NB4 (cell line): ENCODE results near the gene SYVN1.
"Not testable (repeated sequence)": the region's sequence is repeated elsewhere in the genome, so short reads cannot be mapped to it uniquely, and the experiment has no call there.

Source experiments
- DNase-seq: peaks from one replicate; pipeline ENCODE4 v3.0.0; 2010; ENCODE audit warnings: low read depth
- H3K4me3 ChIP-seq: one replicate; pipeline ENCODE4 v1.5.1; 2011; ENCODE audit warnings: mild to moderate bottlenecking, low read depth, low read length, moderate library complexity
- MYC ChIP-seq: IDR thresholded peaks from 2 replicates; pipeline ENCODE4 v1.6.1; 2011; ENCODE audit warnings: low read depth, low read length
- POLR2A ChIP-seq: IDR thresholded peaks from 2 replicates; pipeline ENCODE4 v1.6.1; 2011; ENCODE audit warnings: mild to moderate bottlenecking; ENCODE audit not compliant: insufficient read length; ENCODE audit errors: extremely low read depth
- TF ChIP-seq, protein P1 (sequence below): IDR thresholded peaks from one replicate; pipeline ENCODE4 v1.5.1; 2012; ENCODE audit warnings: low read depth, low read length
- TF ChIP-seq, protein P2 (sequence below): IDR thresholded peaks from 2 replicates; pipeline ENCODE4 v1.6.1; 2011; ENCODE audit warnings: low read depth, low read length

The SYVN1 gene

DNA sequence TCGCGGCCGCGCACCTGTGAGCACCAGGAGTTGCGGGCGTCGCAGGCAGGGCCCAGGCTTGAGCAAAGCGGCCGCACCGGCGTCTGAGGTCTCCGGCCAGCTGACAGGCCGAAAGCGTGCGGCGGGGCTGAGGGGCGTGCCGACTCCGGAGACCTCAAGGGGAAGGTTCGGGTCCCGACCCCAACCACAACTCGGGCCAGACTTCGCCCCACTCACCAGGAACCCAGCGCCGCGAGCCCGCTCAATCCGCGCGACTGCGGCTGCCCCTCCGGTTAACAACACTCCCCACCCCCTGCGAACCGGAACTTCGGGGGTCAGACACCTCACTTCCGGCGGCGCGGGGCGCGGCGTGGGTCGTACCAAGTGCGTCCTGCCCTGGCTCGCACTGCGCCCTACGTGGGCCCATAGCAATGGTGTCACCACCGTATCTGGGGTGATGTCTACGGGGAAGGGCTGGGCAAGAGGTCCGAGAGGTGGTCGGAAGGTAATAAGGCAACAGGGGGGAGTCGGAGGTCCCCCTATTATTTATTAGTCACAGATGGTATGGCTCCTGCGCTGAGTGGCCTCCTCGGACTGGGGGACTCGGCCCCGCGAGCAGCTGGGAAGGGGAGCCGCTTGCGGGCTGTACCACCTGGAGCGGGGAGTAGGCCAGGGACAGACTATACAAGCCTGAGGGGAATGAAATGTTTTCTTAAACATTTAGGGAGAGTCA lies at the start of gene SYVN1:
SYVN1 (minus strand) TSS at position 280 of the 712 bp plus-strand sequence. CDS start 918 bp downstream, outside the sequence.
- TF ChIP-seq, protein P1, sequence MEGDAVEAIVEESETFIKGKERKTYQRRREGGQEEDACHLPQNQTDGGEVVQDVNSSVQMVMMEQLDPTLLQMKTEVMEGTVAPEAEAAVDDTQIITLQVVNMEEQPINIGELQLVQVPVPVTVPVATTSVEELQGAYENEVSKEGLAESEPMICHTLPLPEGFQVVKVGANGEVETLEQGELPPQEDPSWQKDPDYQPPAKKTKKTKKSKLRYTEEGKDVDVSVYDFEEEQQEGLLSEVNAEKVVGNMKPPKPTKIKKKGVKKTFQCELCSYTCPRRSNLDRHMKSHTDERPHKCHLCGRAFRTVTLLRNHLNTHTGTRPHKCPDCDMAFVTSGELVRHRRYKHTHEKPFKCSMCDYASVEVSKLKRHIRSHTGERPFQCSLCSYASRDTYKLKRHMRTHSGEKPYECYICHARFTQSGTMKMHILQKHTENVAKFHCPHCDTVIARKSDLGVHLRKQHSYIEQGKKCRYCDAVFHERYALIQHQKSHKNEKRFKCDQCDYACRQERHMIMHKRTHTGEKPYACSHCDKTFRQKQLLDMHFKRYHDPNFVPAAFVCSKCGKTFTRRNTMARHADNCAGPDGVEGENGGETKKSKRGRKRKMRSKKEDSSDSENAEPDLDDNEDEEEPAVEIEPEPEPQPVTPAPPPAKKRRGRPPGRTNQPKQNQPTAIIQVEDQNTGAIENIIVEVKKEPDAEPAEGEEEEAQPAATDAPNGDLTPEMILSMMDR, result no peak
- peak; percentile 86 for TF ChIP-seq POLR2A
- TF ChIP-seq MYC, result peak; percentile 79
- TF ChIP-seq, protein P2, sequence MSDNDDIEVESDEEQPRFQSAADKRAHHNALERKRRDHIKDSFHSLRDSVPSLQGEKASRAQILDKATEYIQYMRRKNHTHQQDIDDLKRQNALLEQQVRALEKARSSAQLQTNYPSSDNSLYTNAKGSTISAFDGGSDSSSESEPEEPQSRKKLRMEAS, result peak; percentile 59
- DNase-seq, result peak; percentile 92
- peak within 1 kb of the TSS; percentile 86 for H3K4me3 ChIP-seq

DNA sequence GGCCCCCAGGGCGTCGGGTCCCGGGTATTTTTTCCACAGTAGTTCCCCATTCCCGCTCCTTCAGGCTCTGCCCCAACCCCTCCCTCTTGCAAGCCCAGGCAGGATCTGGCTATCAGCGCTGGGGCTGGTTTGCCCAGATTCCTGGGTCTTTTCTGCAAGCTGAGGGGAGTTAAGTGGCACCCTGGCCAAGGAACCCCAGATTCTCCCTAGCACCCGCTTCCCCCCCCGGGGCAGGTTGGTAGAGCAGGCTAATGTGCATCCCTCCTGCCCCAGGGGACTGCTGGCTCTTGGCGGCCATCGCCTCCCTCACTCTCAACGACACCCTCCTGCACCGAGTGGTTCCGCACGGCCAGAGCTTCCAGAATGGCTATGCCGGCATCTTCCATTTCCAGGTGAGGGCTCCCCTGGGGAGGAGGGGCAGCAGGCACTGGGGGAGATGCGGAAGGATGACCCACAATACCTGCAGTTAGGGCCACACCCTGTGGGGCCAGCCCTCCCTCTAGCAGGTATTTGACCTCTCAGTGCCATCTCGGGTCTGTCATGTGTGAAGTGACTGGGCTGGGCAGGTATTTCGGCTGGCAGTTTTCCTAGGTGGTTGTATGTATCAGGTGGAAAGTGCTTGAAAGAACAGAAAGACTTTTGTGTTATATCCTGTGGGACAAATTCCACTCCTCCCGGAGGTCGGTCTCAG lies 49.0 kb upstream of the SYVN1 start:
- no peak for DNase-seq
- peak overlapping the region; percentile 88 for H3K4me3 ChIP-seq
- TF ChIP-seq, protein P1, result no peak
- TF ChIP-seq POLR2A, result no peak

DNA sequence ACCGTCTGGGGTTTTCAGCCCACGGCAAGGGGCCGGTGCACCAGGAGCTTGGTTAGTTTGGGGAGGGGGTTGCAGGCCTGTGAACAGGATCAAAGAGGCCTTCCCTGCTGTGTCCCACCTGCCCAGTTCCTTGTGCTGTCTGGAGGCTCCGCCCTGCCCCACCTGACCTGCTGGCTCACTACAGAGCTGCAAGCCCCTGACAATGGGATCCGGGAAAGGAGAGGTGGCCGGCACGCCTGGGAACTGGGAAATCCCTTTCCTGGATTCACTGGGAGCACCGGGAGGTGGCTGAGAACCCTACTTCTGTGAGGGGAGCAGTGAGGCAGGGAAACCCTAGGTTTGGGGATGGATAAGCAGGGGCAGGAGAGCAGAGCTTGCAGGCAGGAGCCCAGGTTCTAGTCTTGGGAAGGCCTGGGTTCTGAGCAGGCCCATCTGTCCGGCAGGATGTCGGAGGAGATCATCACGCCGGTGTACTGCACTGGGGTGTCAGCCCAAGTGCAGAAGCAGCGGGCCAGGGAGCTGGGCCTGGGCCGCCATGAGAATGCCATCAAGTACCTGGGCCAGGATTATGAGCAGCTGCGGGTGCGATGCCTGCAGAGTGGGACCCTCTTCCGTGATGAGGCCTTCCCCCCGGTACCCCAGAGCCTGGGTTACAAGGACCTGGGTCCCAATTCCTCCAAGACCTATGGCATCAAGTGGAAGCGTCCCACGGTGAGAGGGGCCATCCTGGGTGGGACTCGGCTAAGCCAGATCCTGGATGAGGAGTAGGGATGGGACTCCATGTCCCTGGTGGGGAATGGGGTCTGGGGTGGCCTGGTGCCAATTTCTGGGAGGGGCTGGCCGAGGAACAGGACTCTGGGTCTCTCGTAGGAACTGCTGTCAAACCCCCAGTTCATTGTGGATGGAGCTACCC lies 48.2 kb upstream of the SYVN1 start:
- TF ChIP-seq, protein P2, result no peak
- TF ChIP-seq, protein P1, result no peak
- TF ChIP-seq MYC, result no peak
- no peak for TF ChIP-seq POLR2A
- no peak for DNase-seq
- peak overlapping the region; percentile 88 for H3K4me3 ChIP-seq

DNA sequence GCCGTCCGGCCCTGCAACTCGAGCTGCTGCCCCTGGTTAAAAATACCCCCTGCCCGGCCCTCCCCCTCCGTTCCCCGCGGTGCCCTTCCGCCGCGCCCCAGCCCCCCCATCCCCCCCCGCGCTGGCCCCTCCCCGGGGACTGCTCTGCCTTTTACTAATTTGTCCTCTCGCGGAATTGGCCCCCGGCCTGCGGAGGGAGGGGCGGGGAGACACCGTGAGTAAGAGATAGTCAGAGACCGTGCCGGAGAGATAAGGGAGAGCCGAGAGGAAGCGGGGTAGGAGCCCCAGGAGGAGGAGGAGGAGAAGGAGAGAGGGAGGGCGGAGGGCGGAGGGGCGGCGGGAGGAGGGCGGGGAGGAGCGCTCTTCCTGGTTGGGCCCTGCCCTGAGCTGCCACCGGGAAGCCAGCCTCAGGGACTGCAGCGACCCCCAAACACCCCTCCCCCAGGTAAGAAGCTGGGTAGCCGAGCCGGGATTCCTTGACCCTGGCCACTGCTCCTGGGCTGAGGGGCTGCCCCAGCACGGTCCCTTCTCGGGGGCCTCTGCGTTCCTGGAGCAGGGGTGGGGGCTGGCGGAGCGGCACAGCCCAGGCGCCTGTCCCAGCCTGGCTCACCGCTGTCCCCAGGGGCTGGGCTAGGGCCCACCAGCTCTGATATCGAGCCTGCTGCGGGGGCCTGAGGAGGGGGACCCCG lies 47.4 kb upstream of the SYVN1 start, which contains the start of gene CAPN1:
CAPN1 (plus strand) TSS at position 360 of the 689 bp plus-strand sequence. CDS start 774 bp downstream, outside the sequence.
- H3K4me3 ChIP-seq, result peak within 1 kb of the TSS; percentile 88
- TF ChIP-seq, protein P1, result no peak
- TF ChIP-seq, protein P2, result no peak
- TF ChIP-seq POLR2A (no peak), MYC (no peak; the same call in 1 of the 2 replicates)
- peak; percentile 97 for DNase-seq

DNA sequence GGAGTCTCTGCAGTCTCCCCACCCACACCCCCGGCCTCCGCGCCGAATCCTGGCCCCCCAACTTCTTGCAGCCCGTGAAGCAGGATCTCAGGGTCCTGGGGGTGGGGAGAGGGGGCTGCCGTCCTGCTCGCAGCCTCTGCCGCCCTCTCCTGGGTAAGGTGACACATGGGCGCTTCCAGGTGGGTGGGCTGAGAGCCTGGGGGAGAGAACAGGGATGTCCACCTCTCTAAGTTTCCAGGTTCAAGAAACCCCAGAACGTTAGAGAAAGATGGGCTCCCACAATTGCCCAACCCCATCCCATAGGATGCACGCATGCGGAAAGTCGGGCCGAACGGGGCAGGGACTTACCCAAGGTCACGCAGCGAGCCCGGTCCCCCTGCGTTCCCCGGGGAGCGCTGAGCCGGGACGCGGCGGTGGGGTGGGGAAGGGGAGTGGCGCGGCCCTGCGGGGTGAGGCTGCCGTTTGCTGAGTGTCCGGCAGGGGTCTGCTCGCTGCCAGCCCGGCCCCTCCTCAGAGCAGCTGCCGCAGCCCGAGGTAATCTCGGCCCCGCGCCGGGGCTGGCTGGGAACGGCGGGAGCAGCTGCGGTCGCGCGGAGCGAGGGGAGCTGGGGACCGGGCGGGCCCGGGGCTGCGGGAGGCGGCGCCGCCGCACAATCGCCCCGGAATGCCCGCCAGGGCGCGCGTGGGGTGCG lies 46.7 kb upstream of the SYVN1 start:
- DNase-seq, result peak; percentile 87
- TF ChIP-seq MYC (0 out of 2 replicates have a peak, but pooled peaks have one; percentile 6), POLR2A (no peak)
- TF ChIP-seq, protein P1, result peak; percentile 34
- TF ChIP-seq, protein P2, result no peak
- H3K4me3 ChIP-seq, result peak overlapping the region; percentile 88

DNA sequence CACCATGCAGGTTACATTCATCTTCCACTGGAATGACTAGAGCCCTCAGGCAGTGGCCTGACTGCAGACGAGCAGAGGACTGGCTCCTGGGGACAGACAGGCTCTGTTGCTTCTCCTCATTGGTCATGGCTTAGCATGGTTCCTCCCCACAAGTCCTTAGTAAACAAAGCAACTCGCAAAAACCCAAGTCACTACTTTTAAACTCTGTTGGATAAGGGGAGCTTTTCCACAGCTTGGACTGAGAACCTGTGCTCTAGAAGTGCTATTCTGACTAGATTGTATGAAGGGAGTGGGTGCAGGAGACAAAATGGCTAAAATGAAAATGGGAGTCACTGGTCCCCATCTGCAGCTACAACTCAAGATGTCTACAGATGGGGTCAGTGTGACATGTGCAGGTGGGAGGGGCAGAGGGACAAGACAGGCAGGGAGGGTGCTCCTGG lies 40.3 kb upstream of the SYVN1 start:
- DNase-seq, H3K4me3 ChIP-seq: not testable (repeated sequence)
